ENCODE results near the gene TNKS2. TPM values are rescaled to one million over a fixed set of nuclear protein-coding genes. Genes with fewer than 3 reads are reported as not detected.

The TNKS2 gene
- total and polyA plus RNA-seq, 2 of the 13 experiments (the other 11 are each of a cell fraction or from before 2014, with no cell fraction given), result 15.2 to 19.4 TPM

GRCh38 chr10:91901784-91902677, 103.8 kb downstream of the TNKS2 start:
- peak overlapping the region; percentile 19 for H2AFZ ChIP-seq (ENCODE audit: low read length)
- H3K4me2 ChIP-seq (ENCODE audit: low read depth, low read length), result peak overlapping the region; percentile 34
- no TSS peak for BruUV-seq (replicated peaks)
- intact Hi-C loops (cut with micrococcal nuclease; ENCODE audit: unreplicated experiment), result no loop called here
- H3K27me3 ChIP-seq (ENCODE audit: control insufficient read depth in 1 of 2, insufficient read depth in 2 of 2, low read length in 2 of 2), result no peaks in the 10 kb centered on the region; a peak in 1 of 5 replicates
- ChIA-PET CTCF (ENCODE audit: low intra/inter-chr PET ratio, low total read pairs) (no interaction called here), POLR2A (interaction anchor here (0.9 to 1.2 kb wide), 3 partner anchors 11 to 22 kb away, joined by 3 to 5 read pairs (median 4); partner anchors contain the start of gene BTAF1)
- in situ Hi-C loops (cut with HindIII; ENCODE audit: extremely low pct_ligation_motif_present, low pct_unique_long_range_greater_than_20kb), result no loop called here
- DNase-seq (ENCODE audit: low spot score), result peak; percentile 79
- no peaks in the 10 kb centered on the region for H4K20me1 ChIP-seq (ENCODE audit: insufficient read depth, low read length)
- H3K36me3 ChIP-seq (replicated peaks in 1 of 2; ENCODE audit: control insufficient read depth in 1 of 2, insufficient read depth in 2 of 2, low read length in 2 of 2), result no peaks in the 10 kb centered on the region
- no peak overlapping the region for H3K4me3 ChIP-seq (replicated peaks in 1 of 3; ENCODE audit: insufficient read depth in 1 of 3, low read depth in 2 of 3, low read length in 3 of 3)
- no peaks in the 10 kb centered on the region for H3K9me3 ChIP-seq (ENCODE audit: low read length)
- H3K27ac ChIP-seq (ENCODE audit: extremely low read length, insufficient read depth, low read length), result peak overlapping the region; percentile 10
- peak; percentile 90 for ATAC-seq
- no peak overlapping the region for H3K9ac ChIP-seq (ENCODE audit: insufficient read depth, low read depth, low read length)
- peaks cover 35% of the 10 kb centered on the region for H3K4me1 ChIP-seq (ENCODE audit: insufficient read depth, low read length)
- H3K79me2 ChIP-seq (ENCODE audit: insufficient read depth, low read length), result no peaks in the 10 kb centered on the region
- FAIRE-seq, result no peak
- WGBS (ENCODE audit: low lambda C conversion rate), result 0% methylated on average over 2 of the region's 2 CpGs
- TF ChIP-seq CEBPG (CRISPR knock-in tag; IDR thresholded peaks at IDR 0.05) (peak; percentile 72), JUNB (CRISPR knock-in tag; IDR thresholded peaks at IDR 0.05; ENCODE audit: borderline replicate concordance) (peak; percentile 89; the same call in 1 of the 2 replicates), MIXL1 (CRISPR knock-in tag; IDR thresholded peaks at IDR 0.05) (0 out of 2 replicates have a peak, but pooled peaks have one; percentile 39), FOSL1 (CRISPR knock-in tag; IDR thresholded peaks at IDR 0.05; ENCODE audit: borderline replicate concordance) (peak; percentile 87), ARID3A (IDR thresholded peaks at IDR 0.05; ENCODE audit: low read depth, low read length) (0 out of 2 replicates have a peak, but pooled peaks have one; percentile 9), ZNF816 (CRISPR knock-in tag; IDR thresholded peaks at IDR 0.05; ENCODE audit: borderline replicate concordance) (0 out of 2 replicates have a peak, but pooled peaks have one; percentile 41), ARNTL (CRISPR knock-in tag; IDR thresholded peaks at IDR 0.05) (no peak), ZNF235 (CRISPR knock-in tag; IDR thresholded peaks at IDR 0.05; ENCODE audit: borderline replicate concordance) (no peak), DR1 (CRISPR knock-in tag; IDR thresholded peaks at IDR 0.05) (no peak), NAIF1 (CRISPR knock-in tag; IDR thresholded peaks at IDR 0.05; ENCODE audit: borderline replicate concordance) (no peak), ELF3 (CRISPR knock-in tag; IDR thresholded peaks at IDR 0.05) (peak; percentile 77), JUN (CRISPR knock-in tag; IDR thresholded peaks at IDR 0.05) (peak; percentile 85)
- TF ChIP-seq, protein P1, sequence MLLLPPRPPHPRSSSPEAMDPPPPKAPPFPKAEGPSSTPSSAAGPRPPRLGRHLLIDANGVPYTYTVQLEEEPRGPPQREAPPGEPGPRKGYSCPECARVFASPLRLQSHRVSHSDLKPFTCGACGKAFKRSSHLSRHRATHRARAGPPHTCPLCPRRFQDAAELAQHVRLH (CRISPR knock-in tag; IDR thresholded peaks at IDR 0.05; ENCODE audit: borderline replicate concordance, low read depth), result no peak
- TF ChIP-seq, protein P2, sequence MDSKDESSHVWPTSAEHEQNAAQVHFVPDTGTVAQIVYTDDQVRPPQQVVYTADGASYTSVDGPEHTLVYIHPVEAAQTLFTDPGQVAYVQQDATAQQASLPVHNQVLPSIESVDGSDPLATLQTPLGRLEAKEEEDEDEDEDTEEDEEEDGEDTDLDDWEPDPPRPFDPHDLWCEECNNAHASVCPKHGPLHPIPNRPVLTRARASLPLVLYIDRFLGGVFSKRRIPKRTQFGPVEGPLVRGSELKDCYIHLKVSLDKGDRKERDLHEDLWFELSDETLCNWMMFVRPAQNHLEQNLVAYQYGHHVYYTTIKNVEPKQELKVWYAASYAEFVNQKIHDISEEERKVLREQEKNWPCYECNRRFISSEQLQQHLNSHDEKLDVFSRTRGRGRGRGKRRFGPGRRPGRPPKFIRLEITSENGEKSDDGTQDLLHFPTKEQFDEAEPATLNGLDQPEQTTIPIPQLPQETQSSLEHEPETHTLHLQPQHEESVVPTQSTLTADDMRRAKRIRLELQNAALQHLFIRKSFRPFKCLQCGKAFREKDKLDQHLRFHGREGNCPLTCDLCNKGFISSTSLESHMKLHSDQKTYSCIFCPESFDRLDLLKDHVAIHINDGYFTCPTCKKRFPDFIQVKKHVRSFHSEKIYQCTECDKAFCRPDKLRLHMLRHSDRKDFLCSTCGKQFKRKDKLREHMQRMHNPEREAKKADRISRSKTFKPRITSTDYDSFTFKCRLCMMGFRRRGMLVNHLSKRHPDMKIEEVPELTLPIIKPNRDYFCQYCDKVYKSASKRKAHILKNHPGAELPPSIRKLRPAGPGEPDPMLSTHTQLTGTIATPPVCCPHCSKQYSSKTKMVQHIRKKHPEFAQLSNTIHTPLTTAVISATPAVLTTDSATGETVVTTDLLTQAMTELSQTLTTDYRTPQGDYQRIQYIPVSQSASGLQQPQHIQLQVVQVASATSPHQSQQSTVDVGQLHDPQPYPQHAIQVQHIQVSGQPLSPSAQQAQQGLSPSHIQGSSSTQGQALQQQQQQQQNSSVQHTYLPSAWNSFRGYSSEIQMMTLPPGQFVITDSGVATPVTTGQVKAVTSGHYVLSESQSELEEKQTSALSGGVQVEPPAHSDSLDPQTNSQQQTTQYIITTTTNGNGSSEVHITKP (CRISPR knock-in tag; IDR thresholded peaks at IDR 0.05; ENCODE audit: low read depth), result no peak
- TF ChIP-seq, protein P3, sequence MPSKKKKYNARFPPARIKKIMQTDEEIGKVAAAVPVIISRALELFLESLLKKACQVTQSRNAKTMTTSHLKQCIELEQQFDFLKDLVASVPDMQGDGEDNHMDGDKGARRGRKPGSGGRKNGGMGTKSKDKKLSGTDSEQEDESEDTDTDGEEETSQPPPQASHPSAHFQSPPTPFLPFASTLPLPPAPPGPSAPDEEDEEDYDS (CRISPR knock-in tag; IDR thresholded peaks at IDR 0.05), result 0 out of 2 replicates have a peak, but pooled peaks have one; percentile 12
- TF ChIP-seq, protein P4, sequence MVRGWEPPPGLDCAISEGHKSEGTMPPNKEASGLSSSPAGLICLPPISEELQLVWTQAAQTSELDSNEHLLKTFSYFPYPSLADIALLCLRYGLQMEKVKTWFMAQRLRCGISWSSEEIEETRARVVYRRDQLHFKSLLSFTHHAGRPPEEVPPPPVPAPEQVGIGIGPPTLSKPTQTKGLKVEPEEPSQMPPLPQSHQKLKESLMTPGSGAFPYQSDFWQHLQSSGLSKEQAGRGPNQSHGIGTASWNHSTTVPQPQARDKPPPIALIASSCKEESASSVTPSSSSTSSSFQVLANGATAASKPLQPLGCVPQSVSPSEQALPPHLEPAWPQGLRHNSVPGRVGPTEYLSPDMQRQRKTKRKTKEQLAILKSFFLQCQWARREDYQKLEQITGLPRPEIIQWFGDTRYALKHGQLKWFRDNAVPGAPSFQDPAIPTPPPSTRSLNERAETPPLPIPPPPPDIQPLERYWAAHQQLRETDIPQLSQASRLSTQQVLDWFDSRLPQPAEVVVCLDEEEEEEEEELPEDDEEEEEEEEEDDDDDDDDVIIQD (CRISPR knock-in tag; IDR thresholded peaks at IDR 0.05; ENCODE audit: low read depth), result peak; percentile 63; the same call in 1 of the 2 replicates
